Measurements from ENCODE around the gene EXOC6.

Gene EXOC6

DNA sequence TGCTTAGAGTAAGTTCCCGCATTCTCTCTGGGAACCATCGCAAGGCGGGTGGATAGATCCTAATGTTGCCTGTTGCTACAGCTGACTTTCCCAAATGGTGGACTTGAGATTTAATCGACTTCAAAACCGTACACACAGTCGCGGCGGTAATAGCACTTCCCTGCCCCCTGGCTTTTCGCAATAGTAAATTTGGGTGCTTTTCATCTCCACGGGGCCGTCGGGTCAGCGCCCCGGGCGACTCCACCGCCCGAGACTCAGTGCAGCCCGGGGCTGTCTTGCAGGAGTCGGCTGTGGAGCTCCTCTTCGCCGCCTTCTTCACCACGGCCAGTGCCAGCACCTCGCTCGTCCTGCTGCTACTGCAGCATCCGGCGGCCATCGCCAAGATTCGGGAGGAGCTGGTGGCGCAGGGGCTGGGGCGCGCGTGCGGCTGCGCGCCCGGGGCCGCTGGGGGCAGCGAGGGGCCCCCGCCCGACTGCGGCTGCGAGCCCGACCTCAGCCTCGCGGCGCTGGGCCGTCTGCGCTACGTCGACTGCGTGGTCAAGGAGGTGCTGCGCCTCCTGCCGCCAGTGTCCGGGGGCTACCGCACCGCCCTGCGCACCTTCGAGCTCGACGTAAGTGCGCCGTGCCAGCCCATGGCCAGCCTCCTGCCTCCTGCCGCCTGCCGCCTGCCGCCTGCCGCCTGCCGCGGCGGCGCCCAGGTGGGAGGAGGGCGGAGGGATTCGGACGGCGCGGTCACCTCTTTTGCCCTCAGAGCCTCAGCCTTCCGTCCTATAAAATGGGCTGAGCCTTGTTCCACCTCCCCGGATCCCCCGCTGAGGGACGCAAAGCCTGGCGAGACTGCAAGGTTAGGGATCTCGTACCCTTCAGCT lies 217.6 kb downstream of the EXOC6 start:
- DNase-seq (ENCODE audit: low read depth in 2 of 2) = no peak

DNA sequence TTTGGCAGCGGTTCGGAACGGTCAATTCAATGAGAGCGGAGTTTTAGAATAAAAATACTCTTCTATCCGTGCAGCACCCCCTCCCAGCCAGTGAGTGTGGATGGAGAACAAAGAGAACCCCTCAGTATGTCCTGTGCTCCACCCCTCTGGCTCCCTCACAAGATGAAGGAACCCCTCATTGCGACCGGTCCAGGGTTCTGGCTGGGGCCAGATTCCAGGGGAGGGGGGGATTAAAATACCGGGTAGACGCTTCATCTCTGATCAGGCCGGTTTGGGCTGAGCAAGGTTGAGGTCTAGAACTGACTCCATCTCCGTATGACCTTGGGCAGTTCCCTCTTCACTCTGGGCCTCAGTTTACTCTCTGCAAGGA lies 218.2 kb downstream of the EXOC6 start:
- DNase-seq (ENCODE audit: low read depth in 2 of 2) = no peak

GRCh38 chr10:93067443-93068365 lies 219.4 kb downstream of the EXOC6 start:
- DNase-seq (ENCODE audit: low read depth in 2 of 2) = no peak

- no peak for DNase-seq (ENCODE audit: low read depth in 2 of 2)
Observed at GRCh38 chr10:93068411-93069244, 220.3 kb downstream of the EXOC6 start.

DNA sequence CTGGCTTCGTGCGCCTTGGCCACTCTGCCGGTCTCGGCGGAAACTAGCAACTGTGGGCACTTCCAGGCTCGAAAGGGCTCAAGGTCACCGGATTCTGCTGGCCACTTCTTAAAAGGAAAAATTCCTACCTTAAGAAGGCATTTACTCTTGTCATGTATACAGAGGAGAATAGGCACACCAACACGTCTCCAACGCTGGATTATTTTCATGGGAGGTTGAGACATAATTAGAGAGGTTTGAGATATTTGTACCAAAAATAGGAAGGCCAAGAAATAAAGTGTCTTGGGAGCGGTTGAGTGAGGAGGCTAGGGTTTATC lies 220.9 kb downstream of the EXOC6 start:
- DNase-seq (ENCODE audit: low read depth in 2 of 2) = no peak

GRCh38 chr10:93070378-93071176 lies 222.3 kb downstream of the EXOC6 start:
- no peak for DNase-seq (ENCODE audit: low read depth in 2 of 2)

GRCh38 chr10:93071177-93071472 lies 222.8 kb downstream of the EXOC6 start:
- no peak for DNase-seq (ENCODE audit: low read depth in 2 of 2)

DNA sequence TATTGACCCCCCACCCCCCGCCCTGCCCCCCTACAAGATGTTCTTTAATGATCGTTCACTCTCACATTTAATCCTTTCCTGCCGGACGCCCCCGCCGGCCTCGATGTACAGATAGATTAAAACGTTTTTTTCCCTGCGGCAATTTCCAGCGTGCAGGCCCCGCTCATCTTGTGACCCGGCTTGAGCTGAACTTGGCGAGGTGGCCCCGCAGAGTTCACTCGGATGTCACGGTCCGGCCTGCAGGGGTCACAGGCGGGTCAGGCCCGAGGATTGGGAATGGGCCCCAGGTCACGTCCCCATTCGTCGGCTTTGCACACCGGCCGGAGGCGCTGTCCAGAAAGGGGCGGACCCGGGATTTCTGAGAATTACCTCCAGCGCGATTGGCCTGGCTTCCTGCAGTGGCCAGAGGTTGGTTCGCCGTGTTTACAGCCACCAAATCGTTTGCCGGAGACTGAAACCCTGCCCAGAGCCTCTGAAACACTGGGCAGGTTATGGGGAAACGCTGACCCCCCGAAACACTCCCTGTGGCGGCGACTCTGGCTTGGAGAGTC lies 223.4 kb downstream of the EXOC6 start:
- no peak for DNase-seq (ENCODE audit: low read depth in 2 of 2)

DNA sequence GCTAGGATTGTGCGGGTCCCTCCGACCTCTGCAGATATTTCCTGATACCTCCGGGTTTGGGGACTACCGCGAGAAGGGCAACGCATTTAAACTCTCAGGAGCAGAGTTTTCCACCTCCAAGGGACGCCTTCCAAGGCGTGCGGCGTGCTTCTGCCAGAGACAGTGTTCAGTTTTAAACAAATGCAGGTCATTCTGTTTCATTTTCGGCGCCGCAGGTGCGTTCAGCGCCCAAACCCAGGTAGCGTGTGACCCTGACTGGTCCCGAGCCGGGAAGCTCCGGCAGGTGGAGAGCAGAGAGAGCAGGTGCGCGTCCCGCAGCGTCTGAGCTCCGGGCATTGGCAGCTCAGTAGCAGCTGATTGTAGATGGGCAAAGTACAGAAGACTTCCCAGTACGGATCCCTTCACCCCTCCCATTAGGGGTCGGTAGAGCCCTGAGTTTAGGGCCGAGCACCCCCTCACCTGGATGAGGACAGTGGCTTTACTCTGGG lies 223.9 kb downstream of the EXOC6 start:
- DNase-seq (ENCODE audit: low read depth in 2 of 2) = no peak

GRCh38 chr10:93072713-93073538 lies 224.6 kb downstream of the EXOC6 start:
- DNase-seq (ENCODE audit: low read depth in 2 of 2) = no peak

DNA sequence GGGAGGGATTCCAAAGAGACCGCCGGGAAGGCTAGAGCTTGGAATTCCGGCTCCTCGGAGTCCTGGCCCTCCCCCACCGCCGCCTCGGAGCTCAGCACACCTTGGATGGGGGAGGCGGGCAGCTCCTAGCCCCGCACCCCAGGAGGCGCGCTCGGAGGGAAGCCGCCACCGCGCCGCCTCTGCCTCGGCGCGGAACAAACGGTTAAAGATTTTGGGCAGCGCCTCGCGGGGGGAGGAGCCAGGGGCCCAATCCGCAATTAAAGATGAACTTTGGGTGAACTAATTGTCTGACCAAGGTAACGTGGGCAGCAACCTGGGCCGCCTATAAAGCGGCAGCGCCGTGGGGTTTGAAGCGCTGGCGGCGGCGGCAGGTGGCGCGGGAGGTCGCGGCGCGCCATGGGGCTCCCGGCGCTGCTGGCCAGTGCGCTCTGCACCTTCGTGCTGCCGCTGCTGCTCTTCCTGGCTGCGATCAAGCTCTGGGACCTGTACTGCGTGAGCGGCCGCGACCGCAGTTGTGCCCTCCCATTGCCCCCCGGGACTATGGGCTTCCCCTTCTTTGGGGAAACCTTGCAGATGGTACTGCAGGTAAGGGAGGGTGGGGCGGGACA lies 225.3 kb downstream of the EXOC6 start, which contains the start of gene CYP26A1:
Gene CYP26A1 (plus strand): TSS at position 355 of the 608 bp plus-strand sequence. CDS start 42 bp downstream, at position 397.
- DNase-seq (ENCODE audit: low read depth in 2 of 2) = no peak

DNA sequence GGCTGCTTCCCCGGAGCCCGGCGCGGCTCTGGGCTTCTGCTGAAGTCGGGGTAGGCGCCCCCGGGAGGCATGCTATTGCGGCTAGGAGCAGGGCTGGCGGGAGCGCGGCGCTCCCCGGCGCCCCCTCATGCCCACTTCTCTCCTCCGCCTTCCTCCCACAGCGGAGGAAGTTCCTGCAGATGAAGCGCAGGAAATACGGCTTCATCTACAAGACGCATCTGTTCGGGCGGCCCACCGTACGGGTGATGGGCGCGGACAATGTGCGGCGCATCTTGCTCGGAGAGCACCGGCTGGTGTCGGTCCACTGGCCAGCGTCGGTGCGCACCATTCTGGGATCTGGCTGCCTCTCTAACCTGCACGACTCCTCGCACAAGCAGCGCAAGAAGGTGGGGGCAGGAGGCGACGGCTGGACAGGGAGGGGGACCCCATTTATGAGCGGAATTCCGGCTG lies 225.9 kb downstream of the EXOC6 start:
- DNase-seq (ENCODE audit: low read depth in 2 of 2) = no peak

GRCh38 chr10:93074597-93075368 lies 226.5 kb downstream of the EXOC6 start:
- no peak for DNase-seq (ENCODE audit: low read depth in 2 of 2)

GRCh38 chr10:93075369-93076221 lies 227.3 kb downstream of the EXOC6 start:
- no peak for DNase-seq (ENCODE audit: low read depth in 2 of 2)

DNA sequence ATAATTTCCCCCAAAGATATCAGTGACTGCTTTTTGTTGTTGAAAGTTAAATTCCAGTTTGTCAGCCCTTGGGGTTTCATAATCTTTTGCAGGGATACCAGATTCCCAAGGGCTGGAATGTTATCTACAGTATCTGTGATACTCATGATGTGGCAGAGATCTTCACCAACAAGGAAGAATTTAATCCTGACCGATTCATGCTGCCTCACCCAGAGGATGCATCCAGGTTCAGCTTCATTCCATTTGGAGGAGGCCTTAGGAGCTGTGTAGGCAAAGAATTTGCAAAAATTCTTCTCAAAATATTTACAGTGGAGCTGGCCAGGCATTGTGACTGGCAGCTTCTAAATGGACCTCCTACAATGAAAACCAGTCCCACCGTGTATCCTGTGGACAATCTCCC lies 228.6 kb downstream of the EXOC6 start:
- no peak for DNase-seq (ENCODE audit: low read depth in 2 of 2)

- no peak for DNase-seq (ENCODE audit: low read depth in 2 of 2)
Observed at GRCh38 chr10:93077860-93078337, 229.6 kb downstream of the EXOC6 start.

DNA sequence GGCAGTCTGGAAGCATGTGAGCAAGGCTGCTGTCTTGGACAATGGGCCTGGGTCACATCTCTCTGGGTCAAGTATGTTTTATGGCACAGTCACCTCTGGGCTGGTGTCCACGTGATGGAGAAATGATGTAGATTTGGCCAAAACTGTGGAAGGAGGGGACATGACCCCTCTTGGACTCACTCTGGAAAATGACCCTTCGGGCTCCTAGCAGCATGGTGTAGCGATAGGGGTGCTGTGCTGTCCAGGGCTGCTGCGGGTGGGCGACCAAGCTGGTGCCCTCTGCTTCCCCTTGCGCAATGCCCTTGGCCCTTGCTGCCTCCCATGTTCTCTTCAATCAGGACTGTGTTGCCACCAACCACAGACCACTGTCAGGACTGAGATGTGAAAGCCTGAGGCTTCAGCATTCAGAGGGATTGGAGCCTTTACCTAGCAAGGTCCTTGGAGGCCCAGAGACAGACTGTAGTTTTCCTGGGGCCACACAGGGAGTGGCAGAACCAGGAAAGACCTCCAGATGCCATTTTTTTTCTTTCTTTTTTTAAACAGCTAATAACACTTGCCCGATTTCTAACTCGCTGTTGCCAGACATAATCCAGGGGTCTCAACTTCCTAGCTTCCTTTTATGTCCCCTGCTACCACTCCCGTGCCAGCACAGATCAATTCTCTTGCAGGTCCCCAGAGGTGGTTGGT lies 231.5 kb downstream of the EXOC6 start:
- no peak for DNase-seq (ENCODE audit: low read depth in 2 of 2)

Measured in stimulated activated CD4-positive, alpha-beta T cell treated with anti-CD3 and anti-CD28 coated beads, Interleukin-1b, Interleukin-23, amount 100 ng/mL, for 1 hour (primary cell).